T-helper 9 cell (primary cell): ENCODE data around the gene ADD2.
"Not testable (repeated sequence)": the region's sequence is repeated elsewhere in the genome, so short reads cannot be mapped to it uniquely, and the experiment has no call there.

ENCODE experiments used
- DNase-seq: peaks from one replicate; pipeline ENCODE4 v3.0.0-alpha.2; 2020

The ADD2 gene

GRCh38 chr2:70632388-70632787 is 135.6 kb downstream of the ADD2 start:
- DNase-seq = no peak

- no peak for DNase-seq
Observed at GRCh38 chr2:70630761-70631160, 137.2 kb downstream of the ADD2 start.

DNA sequence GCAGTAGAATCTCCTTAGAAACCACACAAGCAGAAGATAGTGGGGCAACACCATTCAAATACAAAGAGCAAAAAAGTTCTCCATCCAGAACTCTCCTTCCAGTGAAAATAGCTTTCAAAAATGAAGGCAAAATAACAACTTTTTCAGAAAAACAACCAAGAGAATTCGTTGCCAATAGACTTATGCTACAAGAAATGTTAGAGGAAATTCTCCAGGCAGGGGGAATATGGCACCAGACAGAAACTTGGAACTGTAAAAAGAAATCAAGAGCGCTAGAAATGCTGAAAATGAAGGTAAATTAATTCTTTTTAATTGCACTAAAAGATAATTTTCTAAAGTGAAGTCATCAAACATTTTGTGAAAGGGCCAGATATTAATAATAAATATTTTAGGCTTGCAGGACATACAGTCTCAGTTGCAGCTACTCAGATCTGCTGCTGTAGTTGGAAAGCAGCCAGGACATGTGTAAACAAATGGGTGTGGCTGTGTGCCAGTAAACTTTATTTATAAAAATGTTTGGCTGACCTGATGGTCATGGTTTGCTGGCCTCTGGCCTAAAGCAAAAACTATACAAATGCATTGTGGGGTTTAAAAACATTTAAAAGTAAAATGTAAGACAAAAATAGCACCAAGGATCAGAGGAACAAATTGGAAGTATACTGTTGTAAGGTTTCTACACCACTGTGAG is 140.6 kb downstream of the ADD2 start:
- no peak for DNase-seq

- no peak for DNase-seq
Observed at GRCh38 chr2:70626254-70626990, 141.6 kb downstream of the ADD2 start.

- DNase-seq = not testable (repeated sequence)
Observed at GRCh38 chr2:70621536-70621935, 146.5 kb downstream of the ADD2 start.

DNA sequence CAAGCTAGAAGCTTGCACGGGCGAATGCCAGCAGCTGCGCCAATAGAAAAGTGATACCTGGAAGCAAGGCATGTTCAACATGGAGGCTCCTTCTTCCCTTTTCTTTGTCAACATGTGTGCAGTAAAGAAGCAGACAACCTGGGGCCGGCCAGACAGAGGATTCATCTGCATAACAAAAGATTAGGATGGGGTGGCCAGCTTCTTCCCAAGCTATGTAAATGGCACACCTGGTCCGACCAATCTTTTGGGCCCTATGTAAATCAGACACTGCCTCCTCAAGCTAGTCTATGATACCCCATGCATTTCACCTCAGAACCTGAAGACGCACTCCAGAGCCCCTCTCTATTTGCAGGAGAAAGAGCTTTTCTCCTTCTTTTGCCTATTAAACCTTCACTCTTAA is 148.0 kb downstream of the ADD2 start:
- no peak for DNase-seq

DNA sequence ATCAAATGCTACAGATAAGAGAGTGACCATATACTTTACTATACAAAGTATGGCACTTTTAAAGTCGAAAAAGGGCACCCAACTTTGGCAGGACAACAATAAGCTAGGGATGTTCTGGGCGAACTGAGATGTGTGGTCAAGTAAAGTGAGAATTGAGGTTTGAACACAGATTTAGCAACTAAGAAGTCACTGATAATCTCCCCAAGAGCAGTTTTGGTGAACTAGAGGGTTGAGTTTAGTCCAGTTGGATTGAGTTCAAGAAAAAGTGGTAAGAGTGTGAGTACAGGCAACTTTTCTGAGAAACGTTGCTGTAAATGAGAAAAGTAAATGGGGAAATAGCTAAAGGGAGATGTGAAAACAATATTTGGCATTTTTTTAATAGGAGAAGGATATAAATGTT is 148.8 kb downstream of the ADD2 start:
- DNase-seq = no peak

GRCh38 chr2:70616168-70616694 is 151.8 kb downstream of the ADD2 start:
- DNase-seq = no peak

DNA sequence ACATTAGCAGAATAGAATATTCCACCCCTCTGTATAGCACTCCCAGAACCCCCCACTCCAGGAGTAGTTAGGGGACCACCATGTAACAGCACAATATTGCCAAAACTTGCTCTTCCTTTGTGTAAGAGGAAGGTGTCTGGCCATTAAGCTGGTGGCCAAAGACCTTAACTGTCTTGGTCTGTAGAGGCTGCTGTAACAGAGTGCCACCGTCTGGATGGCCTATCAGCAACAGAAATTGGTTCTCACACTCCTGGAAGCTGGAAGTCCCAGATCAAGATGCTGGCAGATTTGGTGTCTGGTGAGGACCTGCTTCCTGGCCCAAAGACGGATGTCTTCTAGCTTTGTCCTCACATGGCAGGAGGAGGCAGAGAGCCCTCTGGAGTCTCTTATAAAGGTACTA is 152.8 kb downstream of the ADD2 start:
- no peak for DNase-seq

GRCh38 chr2:70613521-70613920 is 154.5 kb downstream of the ADD2 start:
- no peak for DNase-seq

GRCh38 chr2:70612574-70612973 is 155.4 kb downstream of the ADD2 start:
- DNase-seq = no peak

DNA sequence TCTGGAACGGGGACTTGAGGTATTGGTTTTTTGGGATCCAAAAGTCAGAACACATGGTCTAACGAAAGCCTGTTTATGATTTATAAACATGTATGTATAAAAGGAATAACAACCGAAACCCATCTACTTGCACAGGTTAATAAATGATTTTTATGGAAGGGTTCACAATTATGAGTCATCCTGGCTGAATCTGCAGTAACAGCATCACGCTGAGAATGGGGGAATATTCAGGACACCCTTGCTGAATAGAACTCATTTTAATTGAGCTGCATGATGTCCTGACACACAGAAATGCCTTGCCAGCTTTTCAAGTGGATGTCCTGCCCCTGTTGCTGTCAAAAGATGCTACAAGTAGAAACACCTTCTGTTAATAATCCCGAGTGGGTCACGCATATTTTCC is 159.6 kb downstream of the ADD2 start:
- DNase-seq = no peak

DNA sequence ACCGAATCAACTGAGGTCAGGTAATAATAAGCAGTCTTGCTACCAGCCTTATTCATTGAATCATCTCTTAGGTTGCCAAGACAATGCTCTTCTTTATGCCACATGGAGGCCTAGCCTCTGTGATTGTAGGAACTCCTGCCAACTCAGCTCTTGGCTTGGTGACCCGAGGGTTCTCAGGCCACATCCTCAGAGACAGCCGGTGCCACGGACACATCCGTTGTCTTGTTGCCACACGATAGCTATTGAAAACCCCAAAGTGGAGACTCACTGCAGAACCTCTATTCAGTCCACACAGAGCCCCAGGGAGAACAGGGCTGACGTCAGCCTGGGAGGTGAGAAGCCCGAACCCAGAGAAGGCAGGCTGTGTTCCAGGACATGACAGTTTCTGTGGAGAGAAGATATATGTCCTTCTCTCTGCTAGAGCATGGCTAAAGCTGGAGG is 160.9 kb downstream of the ADD2 start:
- no peak for DNase-seq
